ENCODE measurements around the gene DHRS11.

- TF ChIP-seq CTCF (IDR thresholded peaks at IDR 0.05) (no peak), POLR2A (IDR thresholded peaks at IDR 0.05) (no peak)
Measured at GRCh38 chr17:36591434-36592315, at the start of gene DHRS11.
